H9 (cell line): Measurements from ENCODE around the gene NUDT8. TPM values are rescaled to one million over a fixed set of nuclear protein-coding genes. Genes with fewer than 3 reads are reported as not detected.

Experiments
- DNase-seq: peaks from one replicate; pipeline ENCODE4 v3.0.0-alpha.2; 2017
- H2AFZ ChIP-seq: one replicate; pipeline ENCODE4 v1.6.1; 2013; ENCODE audit warnings: mild to moderate bottlenecking, low read length, control low read depth, moderate library complexity
- H2AK5ac ChIP-seq: 2 replicates; pipeline ENCODE4 v1.6.1; 2013; ENCODE audit warnings: low read length, control low read depth, mixed read lengths; ENCODE audit not compliant: insufficient read length
- H2BK120ac ChIP-seq: one replicate; pipeline ENCODE4 v1.6.1; 2013; ENCODE audit warnings: low read depth, mild to moderate bottlenecking, low read length, control low read depth, inconsistent platforms; ENCODE audit not compliant: poor library complexity, severe bottlenecking
- H2BK12ac ChIP-seq: 2 replicates; pipeline ENCODE4 v1.6.1; 2013; ENCODE audit warnings: low read length, control low read depth, mixed read lengths, low read depth; ENCODE audit not compliant: insufficient read length
- H2BK15ac ChIP-seq: 2 replicates; pipeline ENCODE4 v1.6.1; 2013; ENCODE audit warnings: low read depth, low read length, control low read depth
- H2BK20ac ChIP-seq: one replicate; pipeline ENCODE4 v1.6.1; 2013; ENCODE audit warnings: low read depth, mild to moderate bottlenecking, low read length, control low read depth, inconsistent platforms; ENCODE audit not compliant: poor library complexity, severe bottlenecking
- H2BK5ac ChIP-seq: 2 replicates; pipeline ENCODE4 v1.6.1; 2013; ENCODE audit warnings: low read length, control low read depth, mixed read lengths; ENCODE audit not compliant: insufficient read length
- H3K14ac ChIP-seq: 2 replicates; pipeline ENCODE4 v1.6.1; 2013; ENCODE audit warnings: low read length, control low read depth; ENCODE audit not compliant: insufficient read depth
- H3K18ac ChIP-seq: 2 replicates; pipeline ENCODE4 v1.6.1; 2013; ENCODE audit warnings: low read depth, mild to moderate bottlenecking, mixed read lengths, low read length, control low read depth; ENCODE audit not compliant: insufficient read length
- H3K23ac ChIP-seq: 2 replicates; pipeline ENCODE4 v1.6.1; 2013; ENCODE audit warnings: low read length, control low read depth, mixed read lengths, low read depth; ENCODE audit not compliant: insufficient read length
- H3K23me2 ChIP-seq: 2 replicates; pipeline ENCODE4 v1.6.1; 2013; ENCODE audit warnings: low read depth, mild to moderate bottlenecking, mixed read lengths, low read length, control low read depth; ENCODE audit not compliant: insufficient read length, poor library complexity, severe bottlenecking
- H3K27ac ChIP-seq: 2 replicates; pipeline ENCODE4 v1.5.1; 2013; ENCODE audit warnings: low read length, control low read depth, mixed read lengths, low read depth; ENCODE audit not compliant: insufficient read length
- H3K27me3 ChIP-seq: 2 replicates; pipeline ENCODE4 v1.6.1; 2013; ENCODE audit warnings: low read length, control low read depth, inconsistent platforms; ENCODE audit not compliant: insufficient read depth
- H3K4ac ChIP-seq: 2 replicates; pipeline ENCODE4 v1.6.1; 2013; ENCODE audit warnings: low read depth, mild to moderate bottlenecking, control low read depth, inconsistent platforms, low read length, moderate library complexity
- H3K4me1 ChIP-seq: 2 replicates; pipeline ENCODE4 v1.6.1; 2013; ENCODE audit warnings: low read length, control low read depth, inconsistent platforms; ENCODE audit not compliant: insufficient read depth
- H3K4me2 ChIP-seq: 2 replicates; pipeline ENCODE4 v1.6.1; 2013; ENCODE audit warnings: low read length, control low read depth, mixed read lengths; ENCODE audit not compliant: insufficient read length, insufficient read depth
- H3K56ac ChIP-seq: 2 replicates; pipeline ENCODE4 v1.6.1; 2013; ENCODE audit warnings: low read depth, mild to moderate bottlenecking, mixed read lengths, low read length, control low read depth; ENCODE audit not compliant: insufficient read length
- H3K79me1 ChIP-seq: 2 replicates; pipeline ENCODE4 v1.6.1; 2013; ENCODE audit warnings: low read depth, mild to moderate bottlenecking, moderate library complexity, low read length, control low read depth, inconsistent platforms; ENCODE audit not compliant: insufficient read depth, poor library complexity, severe bottlenecking
- H3K79me2 ChIP-seq: 2 replicates; pipeline ENCODE4 v1.6.1; 2013; ENCODE audit warnings: low read length, control low read depth, inconsistent platforms; ENCODE audit not compliant: insufficient read depth
- H3K9ac ChIP-seq: 2 replicates; pipeline ENCODE4 v1.6.1; 2013; ENCODE audit warnings: low read length, control low read depth, mixed read lengths; ENCODE audit not compliant: insufficient read length; ENCODE audit errors: extremely low read depth
- H3K9me3 ChIP-seq: one replicate; pipeline ENCODE4 v1.6.1; 2013; ENCODE audit warnings: low read depth, low read length, inconsistent platforms; ENCODE audit not compliant: control insufficient read depth
- H3T11ph ChIP-seq: one replicate; pipeline ENCODE4 v1.6.1; 2013; ENCODE audit warnings: mild to moderate bottlenecking, low read length, control low read depth, inconsistent platforms
- H4K20me1 ChIP-seq: one replicate; pipeline ENCODE4 v1.6.1; 2013; ENCODE audit not compliant: control insufficient read depth, insufficient read length, insufficient read depth
- H4K5ac ChIP-seq: 2 replicates; pipeline ENCODE4 v1.6.1; 2013; ENCODE audit warnings: low read depth, mild to moderate bottlenecking, mixed read lengths, low read length, control low read depth; ENCODE audit not compliant: insufficient read length
- H4K8ac ChIP-seq: replicated peaks from 2 replicates; pipeline ENCODE4 v1.6.1; 2013; ENCODE audit warnings: low read length, control low read depth, mixed read lengths, low read depth; ENCODE audit not compliant: insufficient read length
- H4K91ac ChIP-seq: 2 replicates; pipeline ENCODE4 v1.6.1; 2013; ENCODE audit warnings: low read depth, mild to moderate bottlenecking, moderate library complexity, mixed read lengths, low read length, control low read depth; ENCODE audit not compliant: insufficient read length
- H3K27ac Mint-ChIP-seq, 3 experiments: 2 replicates in 2 of 3; 3 replicates in 1 of 3; pipeline ENCODE4 v1.8.0; 2020 to 2021; ENCODE audit warnings: mixed read lengths in 3 of 3, mild to moderate bottlenecking in 1 of 3, moderate library complexity in 1 of 3
- H3K27me3 Mint-ChIP-seq: 2 replicates; pipeline ENCODE4 v1.8.0; 2021; ENCODE audit warnings: low read depth, mild to moderate bottlenecking, moderate library complexity, mixed read lengths
- H3K36me3 Mint-ChIP-seq, 3 experiments: 2 replicates in 2 of 3; 3 replicates in 1 of 3; pipeline ENCODE4 v1.8.0; 2020 to 2021; ENCODE audit warnings: low read depth in 3 of 3, mixed read lengths in 3 of 3; ENCODE audit not compliant: insufficient read depth in 1 of 3
- H3K4me1 Mint-ChIP-seq, 2 experiments: 2 replicates each; pipeline ENCODE4 v1.8.0; 2020; ENCODE audit warnings: mixed read lengths in 2 of 2
- H3K4me3 Mint-ChIP-seq, 2 experiments: 2 replicates in 1 of 2; 3 replicates in 1 of 2; pipeline ENCODE4 v1.8.0; 2020 to 2021; ENCODE audit warnings: mild to moderate bottlenecking in 2 of 2, mixed read lengths in 2 of 2, moderate library complexity in 1 of 2
- H3K9me3 Mint-ChIP-seq, 2 experiments: 2 replicates in 1 of 2; 3 replicates in 1 of 2; pipeline ENCODE4 v1.8.0; 2020; ENCODE audit warnings: mild to moderate bottlenecking in 2 of 2, mixed read lengths in 2 of 2, moderate library complexity in 1 of 2
- WGBS: extraction: QIAGEN DNeasy Blood & Tissue Kit; methylation state at CpG from one replicate; pipeline ENCODE4 v1.1.7; 2013; ENCODE audit warnings: missing lambda C conversion rate, low lambda C conversion rate, mixed read lengths; ENCODE audit not compliant: insufficient read length; ENCODE audit errors: extremely low coverage; 5-methylcytosine and 5-hydroxymethylcytosine counted together
- total RNA-seq: library from RNA; stranded (reverse); gene quantifications from 2 replicates; pipeline ENCODE4 v1.2.1, GENCODE V29; 2021
- TF ChIP-seq, protein P1 (sequence below): fragments of 200-600 bp; sonication (generic); conservative IDR thresholded peaks from 3 replicates; pipeline ENCODE4 v1.8.0; 2021; ENCODE audit warnings: antibody characterized with exemption, mild to moderate bottlenecking

Gene NUDT8
- total RNA-seq, 1 experiment from 2014 or later = 6.5 TPM

DNA sequence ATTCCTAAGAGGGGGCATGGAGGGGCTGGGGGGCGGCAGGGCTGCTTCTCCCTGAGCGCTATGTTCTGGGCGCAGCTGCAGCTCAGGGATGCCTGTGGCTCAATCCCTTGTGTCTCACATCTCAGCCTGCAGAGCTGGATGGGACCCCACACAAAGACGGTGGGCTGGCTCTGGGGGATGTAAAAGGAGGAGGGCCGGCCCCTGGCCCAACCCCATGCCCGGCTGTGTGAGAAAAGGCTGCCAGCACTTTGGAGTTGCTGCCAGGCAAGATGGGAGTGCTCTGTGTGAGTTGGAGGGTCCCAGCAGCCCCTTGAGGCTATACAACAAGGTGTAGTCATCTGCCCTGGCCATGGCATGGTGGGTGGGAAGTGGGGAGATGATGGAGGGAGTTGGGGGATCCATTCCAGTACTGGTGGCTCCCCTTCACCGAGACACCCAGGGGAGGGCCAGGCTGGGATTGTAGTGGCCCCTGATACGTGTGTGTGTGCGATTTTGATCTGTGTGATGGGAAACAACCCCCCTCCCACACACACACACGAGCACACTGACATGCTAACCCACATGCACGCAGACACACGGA is 11.1 kb upstream of the NUDT8 start:
- Histone ChIP-seq H3K14ac (no peak overlapping the region), H2BK120ac (no peak overlapping the region), H2BK20ac (no peak overlapping the region), H2BK15ac (no peak overlapping the region), H3T11ph (no peak overlapping the region), H3K79me2 (no peaks in the 10 kb centered on the region), H3K27ac (no peak overlapping the region), H2BK5ac (no peak overlapping the region), H3K9me3 (no peaks in the 10 kb centered on the region), H3K27me3 (peaks cover 7% of the 10 kb centered on the region; the same call in 1 of the 2 replicates), H2AK5ac (no peak overlapping the region), H4K91ac (no peak overlapping the region), H4K20me1 (no peaks in the 10 kb centered on the region), H4K8ac (no peak overlapping the region), H3K4ac (no peak overlapping the region), H3K23me2 (no peaks in the 10 kb centered on the region), H3K23ac (no peak overlapping the region), H2BK12ac (no peak overlapping the region), H2AFZ (no peak overlapping the region), H3K79me1 (no peaks in the 10 kb centered on the region), H4K5ac (no peak overlapping the region), H3K18ac (no peak overlapping the region), H3K56ac (no peak overlapping the region), H3K4me1 (no peaks in the 10 kb centered on the region), H3K9ac (no peak overlapping the region), H3K4me2 (no peak overlapping the region)
- peaks cover 49% of the 10 kb centered on the region for H3K27me3 Mint-ChIP-seq
- peaks cover 6 to 9% of the 10 kb centered on the region in 2 experiments; a peak in 3 of 4 replicates for H3K4me1 Mint-ChIP-seq
- H3K27ac Mint-ChIP-seq = no peak overlapping the region
- no peaks in the 10 kb centered on the region; a peak in 1 of 7 replicates for H3K36me3 Mint-ChIP-seq
- WGBS = no CpG with 5 or more reads among the region's 12 CpGs
- H3K4me3 Mint-ChIP-seq = no peak overlapping the region
- TF ChIP-seq, protein P1, sequence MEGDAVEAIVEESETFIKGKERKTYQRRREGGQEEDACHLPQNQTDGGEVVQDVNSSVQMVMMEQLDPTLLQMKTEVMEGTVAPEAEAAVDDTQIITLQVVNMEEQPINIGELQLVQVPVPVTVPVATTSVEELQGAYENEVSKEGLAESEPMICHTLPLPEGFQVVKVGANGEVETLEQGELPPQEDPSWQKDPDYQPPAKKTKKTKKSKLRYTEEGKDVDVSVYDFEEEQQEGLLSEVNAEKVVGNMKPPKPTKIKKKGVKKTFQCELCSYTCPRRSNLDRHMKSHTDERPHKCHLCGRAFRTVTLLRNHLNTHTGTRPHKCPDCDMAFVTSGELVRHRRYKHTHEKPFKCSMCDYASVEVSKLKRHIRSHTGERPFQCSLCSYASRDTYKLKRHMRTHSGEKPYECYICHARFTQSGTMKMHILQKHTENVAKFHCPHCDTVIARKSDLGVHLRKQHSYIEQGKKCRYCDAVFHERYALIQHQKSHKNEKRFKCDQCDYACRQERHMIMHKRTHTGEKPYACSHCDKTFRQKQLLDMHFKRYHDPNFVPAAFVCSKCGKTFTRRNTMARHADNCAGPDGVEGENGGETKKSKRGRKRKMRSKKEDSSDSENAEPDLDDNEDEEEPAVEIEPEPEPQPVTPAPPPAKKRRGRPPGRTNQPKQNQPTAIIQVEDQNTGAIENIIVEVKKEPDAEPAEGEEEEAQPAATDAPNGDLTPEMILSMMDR = no peak
- H3K9me3 Mint-ChIP-seq = peaks cover 0 to 4% of the 10 kb centered on the region in 2 experiments; a peak in 2 of 5 replicates
- no peak for DNase-seq
